B cell (primary cell): ENCODE data around the gene TSKS. TPM values are rescaled to one million over a fixed set of nuclear protein-coding genes. Genes with fewer than 3 reads are reported as not detected.

ENCODE experiments used
- ATAC-seq: fragments of 200-7000 bp; cut with Tn5 transposase; one replicate; pipeline ENCODE4 v1.10.0; 2021; ENCODE audit warnings: low read depth, mild to moderate bottlenecking, moderate number of reproducible peaks, moderate library complexity
- CTCF ChIA-PET: fragments of 350-600 bp; sonication (Branson Sonifier 250); formaldehyde crosslinking; loops from one replicate; lab custom pipeline; 2021; ENCODE audit warnings: antibody characterized with exemption, inconsistent platforms; lab: Charles Lee
- POLR2A ChIA-PET: fragments of 350-600 bp; sonication (Branson Sonifier 250); formaldehyde crosslinking; loops from one replicate; lab custom pipeline; 2021; ENCODE audit warnings: antibody characterized with exemption; lab: Charles Lee
- DNase-seq: peaks from one replicate; pipeline ENCODE4 v3.0.0; 2013
- H2AFZ ChIP-seq: 2 replicates; pipeline ENCODE4 v1.6.1; 2012; ENCODE audit warnings: mild to moderate bottlenecking, low read depth, low read length; ENCODE audit not compliant: insufficient read depth, poor library complexity, severe bottlenecking
- H3K27ac ChIP-seq, 2 donors: 1 replicate in 1 of 2; 2 replicates in 1 of 2; pipeline ENCODE4 v1.5.1; 2012 to 2013; ENCODE audit warnings: low read length in 2 of 2, mild to moderate bottlenecking in 2 of 2, moderate library complexity in 1 of 2
- H3K27me3 ChIP-seq, 4 experiments: fragments of 200-600 bp in 1 of 4; sonication (generic) in 1 of 4; replicated peaks in 1 of 4; 1 replicate in 2 of 4; 2 replicates in 2 of 4; pipeline versions ENCODE4 v1.6.1 to v1.7.0; 2013 to 2016; ENCODE audit warnings: low read length in 3 of 4, mild to moderate bottlenecking in 2 of 4, mixed read lengths in 1 of 4, moderate library complexity in 1 of 4; ENCODE audit not compliant: insufficient read depth in 4 of 4, control insufficient read depth in 3 of 4; ENCODE audit errors: control extremely low read depth in 1 of 4
- H3K36me3 ChIP-seq, 2 experiments: replicated peaks in 1 of 2; 1 replicate in 1 of 2; 2 replicates in 1 of 2; pipeline versions ENCODE4 v1.6.1 to v1.7.1; 2013; ENCODE audit warnings: low read length in 1 of 2; ENCODE audit not compliant: insufficient read depth in 2 of 2, control insufficient read depth in 1 of 2; ENCODE audit errors: control extremely low read depth in 1 of 2, extremely low read depth in 1 of 2
- H3K4me1 ChIP-seq, 2 donors: fragments of 200-600 bp in 1 of 2; sonication (generic) in 1 of 2; 1 replicate in 1 of 2; 2 replicates in 1 of 2; pipeline versions ENCODE4 v1.5.1 to v1.6.1; 2013 to 2017; ENCODE audit warnings: low read length in 2 of 2; ENCODE audit not compliant: control insufficient read depth in 2 of 2, insufficient read depth in 2 of 2
- H3K4me2 ChIP-seq: replicated peaks from 2 replicates; pipeline ENCODE3; 2012; ENCODE audit warnings: mild to moderate bottlenecking, low read depth, low read length; ENCODE audit not compliant: poor library complexity, severe bottlenecking
- H3K4me3 ChIP-seq, 5 experiments: fragments of 200-600 bp in 1 of 5; sonication (generic) in 1 of 5; 1 replicate in 3 of 5; 2 replicates in 2 of 5; pipeline versions ENCODE4 v1.5.1 to v1.7.0; 2011 to 2016; ENCODE audit warnings: low read length in 4 of 5, mild to moderate bottlenecking in 4 of 5, low read depth in 2 of 5, control low read depth in 1 of 5, moderate library complexity in 1 of 5; ENCODE audit not compliant: insufficient read depth in 1 of 5; ENCODE audit errors: control extremely low read depth in 1 of 5, extremely low read depth in 1 of 5
- H3K79me2 ChIP-seq: fragments of 200-600 bp; sonication (generic); one replicate; pipeline ENCODE4 v1.6.0; 2016; ENCODE audit warnings: low read length; ENCODE audit not compliant: control insufficient read depth, insufficient read depth
- H3K9ac ChIP-seq: fragments of 200-600 bp; sonication (generic); 2 replicates; pipeline ENCODE4 v1.6.1; 2017; ENCODE audit warnings: mild to moderate bottlenecking, low read length, moderate library complexity
- H3K9me3 ChIP-seq, 3 donors: one replicate each; pipeline versions ENCODE4 v1.6.1 to v1.7.1; 2013; ENCODE audit warnings: low read length in 2 of 3; ENCODE audit not compliant: control insufficient read depth in 2 of 3, insufficient read depth in 1 of 3; ENCODE audit errors: control extremely low read depth in 1 of 3
- H4K20me1 ChIP-seq: 2 replicates; pipeline ENCODE4 v1.6.0; 2012; ENCODE audit warnings: mild to moderate bottlenecking, low read length; ENCODE audit not compliant: insufficient read depth, control insufficient read depth, poor library complexity, severe bottlenecking
- H3K27ac Mint-ChIP-seq: one replicate; pipeline ENCODE4 v1.8.0; 2021; ENCODE audit warnings: mixed read lengths
- H3K27me3 Mint-ChIP-seq: one replicate; pipeline ENCODE4 v1.8.0; 2021; ENCODE audit warnings: mixed read lengths
- H3K4me1 Mint-ChIP-seq: one replicate; pipeline ENCODE4 v1.8.0; 2021; ENCODE audit warnings: mixed read lengths
- H3K4me3 Mint-ChIP-seq: one replicate; pipeline ENCODE4 v1.8.0; 2021; ENCODE audit warnings: mixed read lengths
- H3K9me3 Mint-ChIP-seq: one replicate; pipeline ENCODE4 v1.8.0; 2022; ENCODE audit warnings: mixed read lengths; ENCODE audit not compliant: insufficient read depth
- EZH2 ChIP-seq: IDR thresholded peaks from 2 replicates; pipeline ENCODE4 v1.6.1; 2012; ENCODE audit warnings: borderline replicate concordance, low read depth, mild to moderate bottlenecking, moderate library complexity, low read length; ENCODE audit not compliant: insufficient read depth, poor library complexity, severe bottlenecking
- WGBS: methylation state at CpG from one replicate; pipeline ENCODE4 v1.1.5; 2013; ENCODE audit warnings: missing lambda C conversion rate; ENCODE audit not compliant: insufficient coverage; 5-methylcytosine and 5-hydroxymethylcytosine counted together
- intact Hi-C: fragments of 100-400 bp; cut with micrococcal nuclease; formaldehyde crosslinking; loops from one replicate; pipeline ENCODE4 v1.10.0; 2022
- polyA plus RNA-seq: library from polyadenylated mRNA; depleted of rRNA; stranded (reverse); fragments of >200 nt; gene quantifications from 2 replicates; pipeline ENCODE4 v1.2.3, GENCODE V29; 2012
- total RNA-seq, 2 donors: library from RNA; stranded (reverse); fragments of 120-200 nt in 1 of 2; gene quantifications; 1 replicate in 1 of 2; 2 replicates in 1 of 2; pipeline versions ENCODE4 v1.2.3 to v1.2.4, GENCODE V29; 2013 to 2022
- TF ChIP-seq, protein P1 (sequence below): fragments of 200-600 bp; IDR thresholded peaks from one replicate; pipeline ENCODE4 v1.8.0; 2022; ENCODE audit warnings: antibody characterized with exemption, mild to moderate bottlenecking

TSKS gene
- total and polyA plus RNA-seq, 2 donors (not counting 1 experiment from before 2014, with no cell fraction given): 0.15 to 0.18 TPM

DNA sequence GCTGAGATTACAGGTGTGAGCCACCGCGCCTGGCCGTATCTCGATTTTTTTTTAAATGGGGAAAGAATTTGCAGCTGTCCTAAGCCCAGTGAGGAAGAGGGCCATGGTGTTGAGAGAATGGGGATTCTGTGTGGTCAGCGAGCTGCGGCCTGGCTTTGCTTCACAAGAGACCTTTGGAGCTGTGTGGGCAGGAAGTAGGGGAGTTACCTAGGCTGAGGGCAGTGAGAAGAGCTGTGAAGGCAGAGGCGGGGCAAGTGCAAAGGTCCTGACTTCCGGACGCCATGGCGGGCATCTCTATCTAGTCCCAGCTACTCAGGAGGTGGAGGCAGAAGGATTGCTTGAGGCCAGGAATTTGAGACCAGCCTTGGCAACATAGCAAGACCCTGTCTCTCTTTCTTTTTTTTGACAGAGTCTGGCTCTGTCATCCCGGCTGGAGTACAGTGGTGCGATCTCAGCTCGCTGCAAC is 8.6 kb upstream of the TSKS start:
- peaks cover 52% of the 10 kb centered on the region for H4K20me1 ChIP-seq
- H3K9ac ChIP-seq: no peak overlapping the region
- intact Hi-C loops: no loop called here
- no peak overlapping the region for H2AFZ ChIP-seq
- H3K9me3 ChIP-seq: no peaks in the 10 kb centered on the region
- Mint-ChIP-seq H3K4me1 (peaks cover 36% of the 10 kb centered on the region), H3K27ac (no peak overlapping the region), H3K9me3 (no peaks in the 10 kb centered on the region), H3K27me3 (no peaks in the 10 kb centered on the region), H3K4me3 (no peak overlapping the region)
- TF ChIP-seq, protein P1, sequence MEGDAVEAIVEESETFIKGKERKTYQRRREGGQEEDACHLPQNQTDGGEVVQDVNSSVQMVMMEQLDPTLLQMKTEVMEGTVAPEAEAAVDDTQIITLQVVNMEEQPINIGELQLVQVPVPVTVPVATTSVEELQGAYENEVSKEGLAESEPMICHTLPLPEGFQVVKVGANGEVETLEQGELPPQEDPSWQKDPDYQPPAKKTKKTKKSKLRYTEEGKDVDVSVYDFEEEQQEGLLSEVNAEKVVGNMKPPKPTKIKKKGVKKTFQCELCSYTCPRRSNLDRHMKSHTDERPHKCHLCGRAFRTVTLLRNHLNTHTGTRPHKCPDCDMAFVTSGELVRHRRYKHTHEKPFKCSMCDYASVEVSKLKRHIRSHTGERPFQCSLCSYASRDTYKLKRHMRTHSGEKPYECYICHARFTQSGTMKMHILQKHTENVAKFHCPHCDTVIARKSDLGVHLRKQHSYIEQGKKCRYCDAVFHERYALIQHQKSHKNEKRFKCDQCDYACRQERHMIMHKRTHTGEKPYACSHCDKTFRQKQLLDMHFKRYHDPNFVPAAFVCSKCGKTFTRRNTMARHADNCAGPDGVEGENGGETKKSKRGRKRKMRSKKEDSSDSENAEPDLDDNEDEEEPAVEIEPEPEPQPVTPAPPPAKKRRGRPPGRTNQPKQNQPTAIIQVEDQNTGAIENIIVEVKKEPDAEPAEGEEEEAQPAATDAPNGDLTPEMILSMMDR: no peak
- no peak for TF ChIP-seq EZH2
- no peak overlapping the region for H3K4me3 ChIP-seq
- ATAC-seq: no peak
- peaks cover 92% of the 10 kb centered on the region for H3K79me2 ChIP-seq
- CTCF ChIA-PET: interaction anchor here (0.8 kb wide), 1 partner anchor 100 kb away, joined by 3 read pairs; no protein-coding TSS in a partner anchor
- H3K4me2 ChIP-seq: no peak overlapping the region
- DNase-seq: no peak
- H3K36me3 ChIP-seq: peaks cover 0 to 4% of the 10 kb centered on the region in 2 experiments
- peaks cover 12 to 16% of the 10 kb centered on the region in 2 donors for H3K4me1 ChIP-seq
- POLR2A ChIA-PET: interaction anchor here (0.6 kb wide), 1 partner anchor 862 kb away, joined by 5 read pairs; no protein-coding TSS in a partner anchor
- WGBS: 96% methylated on average over 10 of the region's 13 CpGs
- no peaks in the 10 kb centered on the region for H3K27me3 ChIP-seq
- no peak overlapping the region for H3K27ac ChIP-seq

DNA sequence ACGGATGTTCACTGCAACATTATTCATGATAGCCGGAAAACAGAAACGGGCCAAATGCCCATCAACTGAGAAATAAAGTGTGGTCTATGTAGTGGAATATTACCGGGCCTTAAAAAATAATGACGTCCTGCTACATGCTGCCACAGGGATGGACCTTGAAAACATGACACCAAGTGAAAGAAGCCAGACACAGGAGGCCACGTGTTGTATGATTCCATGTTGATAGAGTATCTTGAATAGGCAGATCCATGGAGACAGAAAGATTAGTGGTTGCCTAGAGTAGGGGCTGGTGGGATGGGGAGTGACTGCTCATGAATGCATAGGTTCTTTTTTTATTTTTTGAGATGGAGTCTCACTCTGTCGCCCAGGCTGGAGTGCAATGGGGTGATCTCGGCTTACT is 7.4 kb upstream of the TSKS start:
- Histone ChIP-seq H3K4me3 (no peak overlapping the region), H3K9ac (no peak overlapping the region), H3K27ac (no peak overlapping the region), H3K79me2 (peaks cover 82% of the 10 kb centered on the region), H3K36me3 (no peaks in the 10 kb centered on the region), H3K4me1 (peaks cover 15 to 22% of the 10 kb centered on the region in 2 donors), H2AFZ (no peak overlapping the region), H4K20me1 (peaks cover 40% of the 10 kb centered on the region), H3K4me2 (no peak overlapping the region), H3K27me3 (no peaks in the 10 kb centered on the region), H3K9me3 (no peaks in the 10 kb centered on the region)
- TF ChIP-seq, protein P1: no peak
- TF ChIP-seq EZH2: no peak
- H3K4me3 Mint-ChIP-seq: no peak overlapping the region
- no peak overlapping the region for H3K27ac Mint-ChIP-seq
- WGBS: 99% methylated on average over 7 of the region's 8 CpGs
- DNase-seq (no peak), ATAC-seq (no peak)
- ChIA-PET POLR2A (interaction anchor here (0.6 to 0.7 kb wide), 2 partner anchors 71 to 92 kb away, joined by 4 to 12 read pairs; no protein-coding TSS in a partner anchor), CTCF (no interaction called here)
- H3K9me3 Mint-ChIP-seq: no peaks in the 10 kb centered on the region
- peaks cover 44% of the 10 kb centered on the region for H3K4me1 Mint-ChIP-seq
- no peaks in the 10 kb centered on the region for H3K27me3 Mint-ChIP-seq
- intact Hi-C loops: no loop called here
